Mesendoderm (in vitro differentiated cells): ENCODE data around the gene ATP6V1B1.

ENCODE experiments used
- DNase-seq: peaks from one replicate; pipeline ENCODE4 v3.0.0; 2013
- H2AK5ac ChIP-seq: 2 replicates; pipeline ENCODE4 v1.6.1; 2013; ENCODE audit warnings: low read length, inconsistent platforms
- H2BK120ac ChIP-seq: 2 replicates; pipeline ENCODE4 v1.6.1; 2013; ENCODE audit warnings: low read depth, mild to moderate bottlenecking, low read length, moderate library complexity, mixed read lengths
- H2BK15ac ChIP-seq: replicated peaks from 2 replicates; pipeline ENCODE4 v1.6.1; 2013; ENCODE audit warnings: low read depth, mild to moderate bottlenecking, moderate library complexity
- H2BK5ac ChIP-seq: 2 replicates; pipeline ENCODE4 v1.6.1; 2013; ENCODE audit warnings: low read length, inconsistent platforms
- H3K18ac ChIP-seq: 2 replicates; pipeline ENCODE4 v1.6.1; 2013; ENCODE audit warnings: mild to moderate bottlenecking, low read length, mixed read lengths
- H3K23ac ChIP-seq: one replicate; pipeline ENCODE4 v1.6.1; 2013; ENCODE audit warnings: low read length
- H3K27ac ChIP-seq: 2 replicates; pipeline ENCODE4 v1.5.1; 2013; ENCODE audit warnings: low read depth, mild to moderate bottlenecking, inconsistent platforms, low read length, moderate library complexity
- H3K27me3 ChIP-seq: 2 replicates; pipeline ENCODE4 v1.6.1; 2013; ENCODE audit warnings: low read length, control low read depth, mild to moderate bottlenecking, inconsistent platforms; ENCODE audit not compliant: insufficient read depth, poor library complexity
- H3K36me3 ChIP-seq: 2 replicates; pipeline ENCODE4 v1.6.1; 2013; ENCODE audit warnings: low read length, inconsistent platforms; ENCODE audit not compliant: control insufficient read depth, insufficient read depth
- H3K4ac ChIP-seq: one replicate; pipeline ENCODE4 v1.6.1; 2013; ENCODE audit warnings: low read depth, mild to moderate bottlenecking, low read length, moderate library complexity
- H3K4me1 ChIP-seq: 2 replicates; pipeline ENCODE4 v1.6.1; 2013; ENCODE audit warnings: low read depth, low read length, inconsistent platforms; ENCODE audit not compliant: control insufficient read depth
- H3K4me2 ChIP-seq: 2 replicates; pipeline ENCODE4 v1.6.1; 2013; ENCODE audit warnings: low read length
- H3K4me3 ChIP-seq: 2 replicates; pipeline ENCODE4 v1.5.1; 2013; ENCODE audit warnings: mild to moderate bottlenecking, low read length
- H3K56ac ChIP-seq: one replicate; pipeline ENCODE4 v1.6.1; 2013; ENCODE audit warnings: low read length
- H3K79me1 ChIP-seq: 2 replicates; pipeline ENCODE4 v1.6.1; 2013; ENCODE audit warnings: low read length, inconsistent platforms
- H3K79me2 ChIP-seq: 2 replicates; pipeline ENCODE4 v1.6.1; 2013; ENCODE audit warnings: mild to moderate bottlenecking, low read length; ENCODE audit not compliant: control insufficient read depth, insufficient read depth
- H3K9ac ChIP-seq: 2 replicates; pipeline ENCODE4 v1.6.1; 2013; ENCODE audit warnings: low read length, inconsistent platforms
- H4K5ac ChIP-seq: one replicate; pipeline ENCODE4 v1.6.1; 2013; ENCODE audit warnings: low read length
- H4K8ac ChIP-seq: one replicate; pipeline ENCODE4 v1.6.1; 2013; ENCODE audit warnings: low read depth, mild to moderate bottlenecking, control low read depth, low read length, moderate library complexity
- WGBS: extraction: QIAGEN DNeasy Blood & Tissue Kit; methylation state at CpG from one replicate; pipeline ENCODE4 v1.1.7; 2013; ENCODE audit warnings: low lambda C conversion rate, missing lambda C conversion rate; ENCODE audit not compliant: insufficient coverage; ENCODE audit errors: extremely low coverage; 5-methylcytosine and 5-hydroxymethylcytosine counted together

ATP6V1B1 gene

DNA sequence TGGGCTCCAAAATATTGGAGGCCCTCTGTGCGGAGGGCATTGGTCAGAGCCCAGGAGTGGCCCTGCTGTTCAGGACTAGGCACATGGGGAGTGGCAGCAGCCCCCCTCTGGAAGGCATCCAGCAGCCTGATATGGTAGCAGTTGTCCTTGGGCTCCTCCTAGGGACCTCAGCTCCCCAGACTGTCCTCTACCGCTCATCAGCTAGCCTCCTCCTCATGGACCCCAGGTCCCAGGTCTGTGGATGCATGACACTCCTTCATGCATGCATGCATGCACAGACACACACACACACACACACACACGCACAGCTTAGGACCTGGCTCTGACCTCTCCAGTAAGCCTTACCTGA, 15.4 kb upstream of the ATP6V1B1 start:
- Histone ChIP-seq H3K27me3 (no peaks in the 10 kb centered on the region), H3K4me3 (no peak overlapping the region), H2AK5ac (no peak overlapping the region), H3K79me1 (no peaks in the 10 kb centered on the region), H3K4me1 (no peaks in the 10 kb centered on the region), H3K18ac (no peak overlapping the region), H2BK120ac (no peak overlapping the region), H3K36me3 (no peaks in the 10 kb centered on the region), H3K23ac (no peak overlapping the region), H3K56ac (no peak overlapping the region), H4K5ac (no peak overlapping the region), H2BK15ac (no peak overlapping the region), H3K4me2 (no peak overlapping the region), H3K79me2 (no peaks in the 10 kb centered on the region), H3K27ac (no peak overlapping the region), H2BK5ac (no peak overlapping the region), H3K4ac (no peak overlapping the region), H3K9ac (no peak overlapping the region), H4K8ac (no peak overlapping the region)
- no peak for DNase-seq
- WGBS = no CpG with 5 or more reads among the region's 3 CpGs

- H2BK5ac ChIP-seq = no peak overlapping the region
- H3K27me3 ChIP-seq = no peaks in the 10 kb centered on the region
- H3K9ac ChIP-seq = no peak overlapping the region
- H3K27ac ChIP-seq = no peak overlapping the region
- H4K8ac ChIP-seq = no peak overlapping the region
- no peaks in the 10 kb centered on the region for H3K36me3 ChIP-seq
- H3K4ac ChIP-seq = no peak overlapping the region
- H3K23ac ChIP-seq = no peak overlapping the region
- H3K79me2 ChIP-seq = no peaks in the 10 kb centered on the region
- H3K4me2 ChIP-seq = no peak overlapping the region
- no peak overlapping the region for H2BK15ac ChIP-seq
- H3K18ac ChIP-seq = no peak overlapping the region
- H2AK5ac ChIP-seq = no peak overlapping the region
- no CpG with 5 or more reads among the region's 12 CpGs for WGBS
- H2BK120ac ChIP-seq = no peak overlapping the region
- H4K5ac ChIP-seq = no peak overlapping the region
- no peaks in the 10 kb centered on the region for H3K79me1 ChIP-seq
- no peak overlapping the region for H3K4me3 ChIP-seq
- DNase-seq = no peak
- H3K4me1 ChIP-seq = no peaks in the 10 kb centered on the region
- no peak overlapping the region for H3K56ac ChIP-seq
Measured at GRCh38 chr2:70921031-70921430, 14.7 kb upstream of the ATP6V1B1 start.

- Histone ChIP-seq H2BK5ac (no peak overlapping the region), H3K23ac (no peak overlapping the region), H4K5ac (no peak overlapping the region), H3K9ac (no peak overlapping the region), H3K4ac (no peak overlapping the region), H3K4me3 (no peak overlapping the region), H3K56ac (no peak overlapping the region), H3K36me3 (no peaks in the 10 kb centered on the region), H4K8ac (no peak overlapping the region), H3K27ac (no peak overlapping the region), H2AK5ac (no peak overlapping the region), H3K4me1 (no peaks in the 10 kb centered on the region), H2BK120ac (no peak overlapping the region), H2BK15ac (no peak overlapping the region), H3K27me3 (no peaks in the 10 kb centered on the region), H3K79me1 (no peaks in the 10 kb centered on the region), H3K4me2 (no peak overlapping the region), H3K79me2 (no peaks in the 10 kb centered on the region), H3K18ac (no peak overlapping the region)
- no CpG with 5 or more reads among the region's 2 CpGs for WGBS
- no peak for DNase-seq
Measured at GRCh38 chr2:70921839-70922234, 13.9 kb upstream of the ATP6V1B1 start.

- no peak overlapping the region for H2BK5ac ChIP-seq
- WGBS = no CpG with 5 or more reads among the region's 18 CpGs
- H3K79me2 ChIP-seq = no peaks in the 10 kb centered on the region
- no peak overlapping the region for H3K18ac ChIP-seq
- H3K4me2 ChIP-seq = no peak overlapping the region
- DNase-seq = no peak
- no peak overlapping the region for H3K4ac ChIP-seq
- H3K27me3 ChIP-seq = no peaks in the 10 kb centered on the region
- H2BK120ac ChIP-seq = no peak overlapping the region
- no peak overlapping the region for H3K56ac ChIP-seq
- no peak overlapping the region for H3K23ac ChIP-seq
- no peaks in the 10 kb centered on the region for H3K79me1 ChIP-seq
- H3K9ac ChIP-seq = no peak overlapping the region
- H4K5ac ChIP-seq = no peak overlapping the region
- no peak overlapping the region for H4K8ac ChIP-seq
- H3K27ac ChIP-seq = no peak overlapping the region
- no peak overlapping the region for H2AK5ac ChIP-seq
- H3K4me1 ChIP-seq = no peaks in the 10 kb centered on the region
- H2BK15ac ChIP-seq = no peak overlapping the region
- no peak overlapping the region for H3K4me3 ChIP-seq
- no peaks in the 10 kb centered on the region for H3K36me3 ChIP-seq
Measured at GRCh38 chr2:70922235-70923234, 13.2 kb upstream of the ATP6V1B1 start.

DNA sequence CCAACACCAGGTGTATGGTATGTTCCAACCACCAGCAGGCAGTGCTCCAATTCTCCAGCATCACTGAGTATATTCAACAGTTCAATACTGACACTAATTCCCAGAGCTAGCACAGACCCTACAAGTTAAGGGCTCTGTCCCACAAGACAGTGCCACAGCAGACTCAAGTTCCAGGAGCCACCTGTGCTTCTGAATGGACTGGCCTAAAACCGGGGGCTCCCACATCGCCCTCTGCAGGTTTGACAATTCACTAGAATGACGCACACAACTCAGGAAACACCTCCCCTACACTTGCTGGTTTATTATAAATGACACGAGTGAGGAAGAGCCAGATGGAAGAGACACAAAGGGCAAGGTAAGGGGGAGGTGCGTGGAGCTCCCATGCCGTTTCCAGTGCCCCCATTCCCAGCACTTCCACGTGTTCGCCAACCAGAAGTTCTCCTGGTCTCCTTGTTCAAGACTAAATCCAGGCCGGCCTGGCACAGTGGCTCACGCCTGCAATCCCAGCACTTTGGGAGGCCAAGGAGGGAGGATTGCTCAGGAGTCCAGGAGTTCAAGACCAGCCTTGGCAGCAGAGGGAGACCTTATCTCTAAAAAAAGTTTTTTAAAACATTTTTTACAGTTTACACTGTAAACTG, 12.2 kb upstream of the ATP6V1B1 start:
- Histone ChIP-seq H2BK5ac (no peak overlapping the region), H4K8ac (no peak overlapping the region), H3K9ac (no peak overlapping the region), H3K4ac (no peak overlapping the region), H3K27me3 (no peaks in the 10 kb centered on the region), H3K4me1 (no peaks in the 10 kb centered on the region), H3K4me3 (no peak overlapping the region), H3K56ac (no peak overlapping the region), H4K5ac (no peak overlapping the region), H3K79me2 (no peaks in the 10 kb centered on the region), H2BK120ac (no peak overlapping the region), H3K27ac (no peak overlapping the region), H3K36me3 (no peaks in the 10 kb centered on the region), H2BK15ac (no peak overlapping the region), H3K4me2 (no peak overlapping the region), H3K18ac (no peak overlapping the region), H3K79me1 (no peaks in the 10 kb centered on the region), H2AK5ac (no peak overlapping the region), H3K23ac (no peak overlapping the region)
- DNase-seq = peak; percentile 71
- WGBS = no CpG with 5 or more reads among the region's 10 CpGs
